PFSK-1 (cell line): ENCODE results near the gene GDPD3.

ENCODE experiments used
- FOXP2 ChIP-seq: optimal IDR thresholded peaks from 2 replicates; pipeline ENCODE3; 2011; ENCODE audit warnings: borderline replicate concordance, control low read depth, inconsistent platforms; ENCODE audit not compliant: insufficient read depth; ENCODE audit errors: extremely low read length, extremely low read depth
- POLR2AphosphoS5 ChIP-seq: IDR thresholded peaks from 2 replicates; pipeline ENCODE4 v1.6.1; 2012; ENCODE audit warnings: low read depth, mild to moderate bottlenecking, control low read depth, low read length, moderate library complexity
- REST ChIP-seq, 2 experiments: IDR thresholded peaks; 2 replicates each; pipeline versions ENCODE4 v1.6.1 to v1.8.0; 2011 to 2012; ENCODE audit warnings: low read depth in 2 of 2, low read length in 2 of 2, control low read depth in 1 of 2, inconsistent platforms in 1 of 2, mild to moderate bottlenecking in 1 of 2, moderate library complexity in 1 of 2; ENCODE audit not compliant: insufficient read depth in 1 of 2
- SIN3A ChIP-seq: IDR thresholded peaks from 2 replicates; pipeline ENCODE4 v1.6.1; 2012; ENCODE audit warnings: mild to moderate bottlenecking, low read length, moderate library complexity, borderline replicate concordance; ENCODE audit not compliant: insufficient read depth
- TAF1 ChIP-seq: IDR thresholded peaks from 2 replicates; pipeline ENCODE4 v1.6.1; 2012; ENCODE audit warnings: low read length, control low read depth, borderline replicate concordance; ENCODE audit not compliant: insufficient read depth

Gene GDPD3

GRCh38 chr16:30086291-30087140, 26.8 kb downstream of the GDPD3 start:
- no peak for TF ChIP-seq REST (IDR thresholded peaks at IDR 0.05; ENCODE audit: insufficient read depth in 1 of 2, low read depth in 2 of 2, low read length in 2 of 2)

GRCh38 chr16:30085820-30086219, 27.5 kb downstream of the GDPD3 start:
- TF ChIP-seq FOXP2 (no peak), REST (IDR thresholded peaks at IDR 0.05; ENCODE audit: insufficient read depth in 1 of 2, low read depth in 2 of 2, low read length in 2 of 2) (no peak), POLR2AphosphoS5 (no peak), TAF1 (no peak), SIN3A (no peak)

- no peak for TF ChIP-seq SIN3A
- no peak for TF ChIP-seq TAF1
- TF ChIP-seq REST (IDR thresholded peaks at IDR 0.05; ENCODE audit: insufficient read depth in 1 of 2, low read depth in 2 of 2, low read length in 2 of 2), result no peak
These were observed 28.1 kb downstream of the GDPD3 start for GRCh38 chr16:30085247-30085646.

- TF ChIP-seq SIN3A, result no peak
- no peak for TF ChIP-seq FOXP2
- no peak for TF ChIP-seq POLR2AphosphoS5
- TF ChIP-seq REST (IDR thresholded peaks at IDR 0.05; ENCODE audit: insufficient read depth in 1 of 2, low read depth in 2 of 2, low read length in 2 of 2), result no peak
- no peak for TF ChIP-seq TAF1
These were observed 28.5 kb downstream of the GDPD3 start for GRCh38 chr16:30084816-30085159.
